Trophoblast cell (in vitro differentiated cells and primary cell): ENCODE measurements around the gene PPIF.

Experiments
- DNase-seq, 2 donors: peaks; one replicate each; pipeline ENCODE4 v3.0.0-alpha.2; 2016
- H2AFZ ChIP-seq: 2 replicates; pipeline ENCODE4 v1.6.1; 2013; ENCODE audit warnings: low read length, moderate library complexity, mild to moderate bottlenecking; ENCODE audit not compliant: insufficient read depth, poor library complexity
- H2AK5ac ChIP-seq: 2 replicates; pipeline ENCODE4 v1.6.1; 2013; ENCODE audit warnings: mild to moderate bottlenecking, low read length
- H2BK120ac ChIP-seq: 2 replicates; pipeline ENCODE4 v1.6.1; 2013; ENCODE audit warnings: low read length, mild to moderate bottlenecking, moderate library complexity; ENCODE audit not compliant: insufficient read depth, poor library complexity
- H2BK12ac ChIP-seq: 2 replicates; pipeline ENCODE4 v1.6.1; 2013; ENCODE audit warnings: mild to moderate bottlenecking, low read length, moderate library complexity
- H2BK5ac ChIP-seq: 2 replicates; pipeline ENCODE4 v1.6.1; 2013; ENCODE audit warnings: low read length, low read depth, moderate library complexity, mild to moderate bottlenecking; ENCODE audit not compliant: poor library complexity
- H3K14ac ChIP-seq: 2 replicates; pipeline ENCODE4 v1.6.1; 2013; ENCODE audit warnings: mild to moderate bottlenecking, low read length
- H3K18ac ChIP-seq: 2 replicates; pipeline ENCODE4 v1.6.1; 2013; ENCODE audit warnings: mild to moderate bottlenecking, low read length
- H3K23ac ChIP-seq: 2 replicates; pipeline ENCODE4 v1.6.1; 2013; ENCODE audit warnings: low read length
- H3K27ac ChIP-seq: 2 replicates; pipeline ENCODE4 v1.5.1; 2013; ENCODE audit warnings: low read depth, mild to moderate bottlenecking, inconsistent platforms, low read length, moderate library complexity
- H3K27me3 ChIP-seq: 2 replicates; pipeline ENCODE4 v1.6.1; 2013; ENCODE audit warnings: inconsistent platforms, mild to moderate bottlenecking, low read length, moderate library complexity; ENCODE audit not compliant: insufficient read depth
- H3K36me3 ChIP-seq, 2 experiments: 1 replicate in 1 of 2; 2 replicates in 1 of 2; pipeline ENCODE4 v1.6.1; 2013; ENCODE audit warnings: low read length in 2 of 2, mild to moderate bottlenecking in 2 of 2, moderate library complexity in 1 of 2; ENCODE audit not compliant: insufficient read depth in 2 of 2, control insufficient read depth in 1 of 2
- H3K4ac ChIP-seq: 2 replicates; pipeline ENCODE4 v1.6.1; 2013; ENCODE audit warnings: low read depth, mild to moderate bottlenecking, low read length, moderate library complexity
- H3K4me1 ChIP-seq, 2 experiments: 1 replicate in 1 of 2; 2 replicates in 1 of 2; pipeline ENCODE4 v1.6.1; 2013; ENCODE audit warnings: low read length in 2 of 2, mild to moderate bottlenecking in 2 of 2, moderate library complexity in 1 of 2; ENCODE audit not compliant: insufficient read depth in 2 of 2, control insufficient read depth in 1 of 2
- H3K4me2 ChIP-seq: 2 replicates; pipeline ENCODE4 v1.6.1; 2013; ENCODE audit warnings: inconsistent platforms, mild to moderate bottlenecking, low read length, moderate library complexity
- H3K4me3 ChIP-seq: 2 replicates; pipeline ENCODE4 v1.5.1; 2013; ENCODE audit warnings: mild to moderate bottlenecking, low read depth, low read length, inconsistent platforms
- H3K79me1 ChIP-seq: one replicate; pipeline ENCODE4 v1.6.1; 2013; ENCODE audit warnings: low read length
- H3K79me2 ChIP-seq: 2 replicates; pipeline ENCODE4 v1.6.1; 2013; ENCODE audit warnings: low read length, mild to moderate bottlenecking; ENCODE audit not compliant: control insufficient read depth, insufficient read depth, poor library complexity
- H3K9ac ChIP-seq: 2 replicates; pipeline ENCODE4 v1.6.1; 2013; ENCODE audit warnings: mild to moderate bottlenecking, low read length
- H3K9me3 ChIP-seq: 2 replicates; pipeline ENCODE4 v1.6.1; 2013; ENCODE audit warnings: low read depth, mild to moderate bottlenecking, control low read depth, inconsistent platforms, low read length; ENCODE audit not compliant: insufficient read depth
- H4K12ac ChIP-seq: 2 replicates; pipeline ENCODE4 v1.6.1; 2013; ENCODE audit warnings: low read depth, mild to moderate bottlenecking, low read length, moderate library complexity
- H4K8ac ChIP-seq: 2 replicates; pipeline ENCODE4 v1.6.1; 2013; ENCODE audit warnings: low read depth, mild to moderate bottlenecking, low read length, moderate library complexity
- H4K91ac ChIP-seq: one replicate; pipeline ENCODE4 v1.6.1; 2013; ENCODE audit warnings: low read depth, mild to moderate bottlenecking, low read length, moderate library complexity
- WGBS: extraction: QIAGEN DNeasy Blood & Tissue Kit; methylation state at CpG from one replicate; pipeline ENCODE4 v1.1.7; 2013; ENCODE audit warnings: missing lambda C conversion rate; ENCODE audit not compliant: insufficient read length, insufficient coverage; ENCODE audit errors: extremely low coverage; 5-methylcytosine and 5-hydroxymethylcytosine counted together

The PPIF gene

GRCh38 chr10:79310200-79310865 is 36.9 kb upstream of the PPIF start:
- Histone ChIP-seq H3K4me3 (no peak overlapping the region), H3K27ac (no peak overlapping the region), H3K79me2 (no peaks in the 10 kb centered on the region), H3K27me3 (no peaks in the 10 kb centered on the region), H3K79me1 (no peaks in the 10 kb centered on the region), H3K4me1 (no peaks in the 10 kb centered on the region), H3K4me2 (no peak overlapping the region), H2AFZ (no peak overlapping the region), H2BK5ac (no peak overlapping the region), H3K36me3 (peaks cover 96 to 97% of the 10 kb centered on the region in 2 experiments), H3K9me3 (no peaks in the 10 kb centered on the region), H2BK120ac (no peak overlapping the region), H4K91ac (no peak overlapping the region), H3K9ac (no peak overlapping the region), H3K4ac (no peak overlapping the region), H3K23ac (no peak overlapping the region), H2BK12ac (no peak overlapping the region), H3K14ac (no peak overlapping the region), H3K18ac (no peak overlapping the region), H2AK5ac (no peak overlapping the region), H4K12ac (no peak overlapping the region), H4K8ac (no peak overlapping the region)
- no peak for DNase-seq
- WGBS = no CpG with 5 or more reads among the region's 29 CpGs

- Histone ChIP-seq H3K9ac (no peak overlapping the region), H3K14ac (no peak overlapping the region), H3K79me1 (no peaks in the 10 kb centered on the region), H2AFZ (no peak overlapping the region), H4K12ac (no peak overlapping the region), H3K36me3 (peaks cover 90 to 92% of the 10 kb centered on the region in 2 experiments), H3K27me3 (no peaks in the 10 kb centered on the region), H2BK12ac (no peak overlapping the region), H4K91ac (no peak overlapping the region), H3K23ac (no peak overlapping the region), H3K27ac (no peak overlapping the region), H2BK120ac (no peak overlapping the region), H3K9me3 (no peaks in the 10 kb centered on the region), H4K8ac (no peak overlapping the region), H3K4me2 (no peak overlapping the region), H2BK5ac (no peak overlapping the region), H2AK5ac (no peak overlapping the region), H3K18ac (no peak overlapping the region), H3K4me3 (no peak overlapping the region), H3K4ac (no peak overlapping the region), H3K4me1 (no peaks in the 10 kb centered on the region), H3K79me2 (no peaks in the 10 kb centered on the region)
- no CpG with 5 or more reads among the region's 26 CpGs for WGBS
- no peak for DNase-seq
Observed at GRCh38 chr10:79310911-79311573, 36.2 kb upstream of the PPIF start.

GRCh38 chr10:79311581-79312407 is 35.5 kb upstream of the PPIF start:
- Histone ChIP-seq H3K79me1 (no peaks in the 10 kb centered on the region), H3K4me3 (no peak overlapping the region), H4K91ac (no peak overlapping the region), H3K9me3 (no peaks in the 10 kb centered on the region), H3K36me3 (peaks cover 82 to 85% of the 10 kb centered on the region in 2 experiments), H4K8ac (no peak overlapping the region), H3K27ac (no peak overlapping the region), H4K12ac (no peak overlapping the region), H3K4ac (no peak overlapping the region), H2BK12ac (no peak overlapping the region), H3K23ac (no peak overlapping the region), H2BK5ac (no peak overlapping the region), H3K27me3 (no peaks in the 10 kb centered on the region), H3K79me2 (no peaks in the 10 kb centered on the region), H2AFZ (no peak overlapping the region), H3K4me2 (no peak overlapping the region), H2BK120ac (no peak overlapping the region), H2AK5ac (no peak overlapping the region), H3K14ac (no peak overlapping the region), H3K18ac (no peak overlapping the region), H3K4me1 (peaks cover 0 to 4% of the 10 kb centered on the region in 2 experiments), H3K9ac (no peak overlapping the region)
- no CpG with 5 or more reads among the region's 15 CpGs for WGBS
- no peak for DNase-seq

GRCh38 chr10:79312601-79313187 is 34.6 kb upstream of the PPIF start:
- H3K36me3 ChIP-seq = peaks cover 73 to 76% of the 10 kb centered on the region in 2 experiments
- peaks cover 4 to 13% of the 10 kb centered on the region in 2 experiments for H3K4me1 ChIP-seq
- no peak overlapping the region for H3K23ac ChIP-seq
- H2AFZ ChIP-seq = no peak overlapping the region
- no peaks in the 10 kb centered on the region for H3K79me1 ChIP-seq
- H3K27ac ChIP-seq = no peak overlapping the region
- no peak overlapping the region for H3K14ac ChIP-seq
- H2AK5ac ChIP-seq = no peak overlapping the region
- H4K12ac ChIP-seq = no peak overlapping the region
- H3K9ac ChIP-seq = no peak overlapping the region
- H3K4me2 ChIP-seq = no peak overlapping the region
- H3K79me2 ChIP-seq = no peaks in the 10 kb centered on the region
- H2BK12ac ChIP-seq = no peak overlapping the region
- no peak overlapping the region for H4K91ac ChIP-seq
- no peak overlapping the region for H3K18ac ChIP-seq
- no peak for DNase-seq
- no CpG with 5 or more reads among the region's 22 CpGs for WGBS
- H2BK5ac ChIP-seq = no peak overlapping the region
- no peak overlapping the region for H3K4me3 ChIP-seq
- no peak overlapping the region for H2BK120ac ChIP-seq
- no peak overlapping the region for H4K8ac ChIP-seq
- no peaks in the 10 kb centered on the region for H3K9me3 ChIP-seq
- H3K4ac ChIP-seq = no peak overlapping the region
- no peaks in the 10 kb centered on the region for H3K27me3 ChIP-seq
